NCI-H2107 (cell line): Measurements from ENCODE around the gene LAMTOR4.

Experiments
- DNase-seq: peaks from one replicate; lab custom pipeline; 2025; lab: John Stamatoyannopoulos, UW

Gene LAMTOR4

DNA sequence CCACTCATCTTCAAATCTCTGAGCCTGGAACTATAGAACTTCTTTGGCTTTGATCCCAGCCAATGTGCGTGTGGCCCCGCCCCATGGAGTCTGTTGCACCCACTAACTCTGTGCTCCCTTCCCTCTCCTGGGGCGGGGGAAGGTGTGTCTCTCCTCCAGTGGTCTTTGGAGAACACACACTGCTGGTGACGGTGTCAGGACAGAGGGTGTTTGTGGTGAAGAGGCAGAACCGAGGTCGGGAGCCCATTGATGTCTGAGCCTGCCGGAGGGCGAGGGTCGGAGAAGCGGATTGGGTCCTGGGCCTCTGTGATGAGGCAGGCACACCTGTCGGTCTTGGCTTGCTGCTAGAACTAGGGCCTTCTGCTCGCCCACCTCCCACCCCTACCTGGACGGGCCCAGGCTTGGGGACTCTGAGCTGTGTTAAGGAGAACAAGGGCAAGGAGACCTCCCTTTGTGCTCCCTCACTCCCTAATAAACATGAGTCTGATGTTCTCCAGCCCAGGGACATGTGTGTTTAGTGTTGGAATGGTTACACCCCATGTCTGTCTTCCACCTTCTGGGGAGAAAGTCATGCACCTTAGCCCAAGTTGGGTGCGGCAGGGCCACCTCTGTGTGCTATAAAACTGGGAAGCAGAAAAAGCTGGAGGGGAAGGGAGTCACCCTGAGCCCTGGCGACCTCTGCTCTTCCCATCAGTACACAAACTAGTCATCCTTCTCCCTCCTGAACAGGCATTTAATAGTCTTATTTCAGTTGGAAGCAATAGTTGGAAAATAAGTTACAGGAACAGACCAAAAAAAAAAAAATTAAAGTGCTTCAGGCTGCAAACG is 5.2 kb downstream of the LAMTOR4 start:
- DNase-seq: no peak

DNA sequence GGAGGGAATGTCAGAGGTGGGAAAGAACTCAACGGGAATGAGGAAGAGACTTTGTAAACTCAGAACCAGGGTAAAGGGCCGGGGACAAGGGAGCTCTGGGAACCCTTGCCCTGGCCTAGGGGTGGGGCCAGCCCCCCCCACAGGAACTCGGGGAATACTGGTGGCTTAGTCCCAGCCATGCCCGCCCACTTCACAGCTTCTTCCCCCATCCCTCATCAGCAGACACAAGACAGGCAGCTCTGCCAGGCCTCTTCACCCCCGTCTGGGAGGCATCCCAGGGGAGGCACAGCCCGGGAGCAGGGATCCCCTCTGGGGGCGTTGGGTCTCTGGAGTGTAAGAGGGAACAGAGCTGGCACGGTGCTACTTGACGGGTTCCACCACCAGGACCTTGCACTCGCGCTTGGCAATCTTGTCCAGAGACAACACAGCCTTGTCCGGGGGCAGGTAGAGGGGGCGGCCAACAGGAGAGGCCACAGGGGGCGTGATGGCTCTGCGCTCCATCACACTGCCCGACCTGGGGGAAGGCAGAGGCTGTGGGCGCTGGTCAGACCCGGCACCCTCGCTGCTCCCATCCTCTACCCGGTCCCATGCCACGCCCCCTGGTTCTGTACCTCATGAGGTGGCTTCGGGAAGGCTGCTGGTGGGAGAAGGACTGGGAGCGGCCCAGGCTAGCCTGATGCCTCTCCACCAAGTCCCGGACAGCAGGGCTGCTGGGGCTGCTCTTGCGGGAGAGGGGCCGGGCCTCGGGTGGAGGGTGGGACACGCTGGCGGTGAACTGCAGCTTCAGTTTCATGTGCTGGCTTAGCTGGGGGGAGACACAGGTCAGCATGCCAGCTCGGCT is 6.2 kb downstream of the LAMTOR4 start:
- DNase-seq: no peak

DNA sequence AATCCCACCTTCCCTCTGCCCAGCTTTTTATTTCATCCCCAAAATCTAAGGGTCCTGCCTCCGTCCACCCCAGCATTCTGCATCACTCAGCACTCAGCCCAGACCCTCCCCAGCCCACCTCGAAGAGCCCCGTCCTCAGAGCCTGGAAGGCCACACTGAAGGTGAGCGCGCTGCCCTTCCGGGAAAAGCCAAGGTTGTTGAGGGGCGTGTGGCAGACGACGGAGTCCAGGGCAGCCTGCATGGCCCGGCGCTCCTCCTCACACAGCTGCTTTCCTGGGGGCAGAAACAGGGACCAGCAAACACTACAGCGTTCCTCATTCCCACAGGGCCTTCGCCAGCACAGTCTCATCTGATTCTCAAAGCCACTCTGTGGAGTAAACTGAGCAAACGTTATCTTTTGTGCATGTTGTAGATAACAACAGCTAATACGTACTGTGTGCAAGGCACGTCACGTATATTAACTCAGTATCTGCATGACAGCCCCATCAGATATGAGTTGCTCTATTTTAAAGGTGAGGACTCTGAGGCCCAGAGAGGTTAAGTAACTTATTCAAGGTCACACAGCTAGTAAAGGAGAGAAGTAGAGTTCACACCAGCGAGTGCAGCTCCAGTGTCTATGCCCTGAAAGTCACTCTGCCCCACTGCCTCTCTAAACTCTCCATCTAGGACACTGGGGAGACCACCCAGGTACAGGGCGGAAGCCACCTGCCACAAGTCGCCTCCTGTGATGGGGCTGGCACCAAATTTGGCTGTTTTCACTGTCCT is 7.0 kb downstream of the LAMTOR4 start:
- no peak for DNase-seq

DNA sequence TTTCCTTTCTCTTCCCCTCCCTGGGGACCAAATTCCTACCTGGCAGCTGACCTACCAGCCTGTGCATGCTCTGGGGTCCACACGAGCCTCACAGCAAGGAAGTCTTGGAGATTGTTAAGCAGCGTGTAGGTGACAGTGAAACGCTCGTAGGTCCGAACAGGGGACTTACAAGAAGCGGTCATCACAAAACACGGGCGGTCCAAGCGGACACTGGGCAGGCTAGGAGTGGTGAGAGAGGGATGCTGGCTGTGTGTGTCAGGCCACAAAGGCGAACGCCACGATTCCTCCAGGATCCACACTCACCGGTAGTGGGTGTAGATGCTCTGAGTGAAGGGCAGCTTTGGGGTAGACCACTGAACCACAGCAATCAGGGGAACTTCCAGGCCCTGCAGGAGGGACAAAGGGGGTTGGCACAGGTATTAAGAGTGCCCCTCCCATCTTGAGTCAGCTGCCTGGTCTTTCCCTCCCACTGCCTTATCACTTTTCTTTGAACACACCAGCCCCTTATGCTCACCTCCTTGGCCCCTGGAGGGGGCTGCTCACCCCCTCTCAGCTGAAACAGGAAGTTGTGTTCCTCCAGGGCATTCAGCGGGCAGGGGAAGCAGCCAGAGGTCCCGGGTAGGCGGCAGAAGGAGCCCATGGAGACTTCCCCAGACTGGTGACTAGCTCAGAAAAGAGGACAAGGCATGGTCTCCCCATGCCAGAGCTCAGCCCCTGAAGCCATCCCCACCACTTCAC is 7.8 kb downstream of the LAMTOR4 start:
- DNase-seq: no peak

DNA sequence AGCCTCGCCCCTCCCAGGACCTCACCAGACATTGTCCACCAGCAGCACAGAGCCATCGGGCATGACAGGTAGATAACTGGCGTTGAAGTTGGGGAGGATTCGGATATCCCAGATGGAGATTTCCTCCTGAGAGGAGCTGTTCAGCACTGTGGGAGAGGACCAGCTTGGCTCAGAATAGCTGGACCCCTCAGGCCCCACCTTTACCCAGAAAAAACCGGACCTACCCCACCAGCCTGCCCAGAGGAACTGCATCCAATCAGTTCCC is 8.3 kb downstream of the LAMTOR4 start:
- DNase-seq: no peak

DNA sequence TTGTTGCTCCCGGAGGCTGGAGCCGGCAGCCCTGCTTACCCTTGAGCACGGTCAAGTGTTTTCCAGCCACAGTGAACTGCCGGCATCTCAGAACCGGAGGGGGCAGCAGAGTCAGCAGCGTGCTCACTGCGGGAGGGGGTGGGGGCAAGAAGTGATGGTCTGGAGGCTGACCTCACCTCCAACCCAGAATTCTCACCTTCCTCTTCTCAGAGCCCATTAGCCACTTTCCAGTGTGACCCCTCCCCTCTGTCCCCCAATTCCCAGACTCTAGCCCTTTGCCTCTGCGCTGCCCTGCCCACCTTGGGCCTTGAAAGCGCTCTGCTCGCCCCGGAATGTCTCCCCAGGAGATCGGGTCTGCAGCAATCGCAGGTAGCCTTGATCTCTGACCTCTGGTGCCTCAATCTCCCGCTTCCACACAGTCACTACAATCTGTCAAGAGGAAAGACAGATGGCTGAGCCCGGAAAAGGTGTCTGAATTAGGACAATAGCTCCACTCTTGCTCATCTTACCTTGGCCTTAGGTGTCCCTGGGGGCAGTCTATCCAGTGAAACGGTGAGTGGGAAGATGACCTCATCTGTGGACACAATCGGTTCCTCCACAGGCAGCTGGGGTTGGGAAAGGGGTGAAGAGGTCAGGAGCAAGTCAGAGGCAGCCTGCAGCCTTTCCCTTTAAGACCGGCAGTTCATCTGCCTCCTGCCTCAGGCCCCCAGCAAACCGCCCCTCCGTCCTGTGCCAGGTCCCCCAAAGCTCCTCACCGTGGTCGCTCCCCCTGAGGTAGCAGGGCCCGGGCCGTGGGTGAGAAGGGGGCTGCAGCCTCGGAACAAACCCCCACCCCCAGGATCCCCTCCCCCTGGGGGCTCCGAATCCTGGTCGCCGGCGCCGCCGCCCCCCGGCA is 8.9 kb downstream of the LAMTOR4 start:
- DNase-seq: no peak

DNA sequence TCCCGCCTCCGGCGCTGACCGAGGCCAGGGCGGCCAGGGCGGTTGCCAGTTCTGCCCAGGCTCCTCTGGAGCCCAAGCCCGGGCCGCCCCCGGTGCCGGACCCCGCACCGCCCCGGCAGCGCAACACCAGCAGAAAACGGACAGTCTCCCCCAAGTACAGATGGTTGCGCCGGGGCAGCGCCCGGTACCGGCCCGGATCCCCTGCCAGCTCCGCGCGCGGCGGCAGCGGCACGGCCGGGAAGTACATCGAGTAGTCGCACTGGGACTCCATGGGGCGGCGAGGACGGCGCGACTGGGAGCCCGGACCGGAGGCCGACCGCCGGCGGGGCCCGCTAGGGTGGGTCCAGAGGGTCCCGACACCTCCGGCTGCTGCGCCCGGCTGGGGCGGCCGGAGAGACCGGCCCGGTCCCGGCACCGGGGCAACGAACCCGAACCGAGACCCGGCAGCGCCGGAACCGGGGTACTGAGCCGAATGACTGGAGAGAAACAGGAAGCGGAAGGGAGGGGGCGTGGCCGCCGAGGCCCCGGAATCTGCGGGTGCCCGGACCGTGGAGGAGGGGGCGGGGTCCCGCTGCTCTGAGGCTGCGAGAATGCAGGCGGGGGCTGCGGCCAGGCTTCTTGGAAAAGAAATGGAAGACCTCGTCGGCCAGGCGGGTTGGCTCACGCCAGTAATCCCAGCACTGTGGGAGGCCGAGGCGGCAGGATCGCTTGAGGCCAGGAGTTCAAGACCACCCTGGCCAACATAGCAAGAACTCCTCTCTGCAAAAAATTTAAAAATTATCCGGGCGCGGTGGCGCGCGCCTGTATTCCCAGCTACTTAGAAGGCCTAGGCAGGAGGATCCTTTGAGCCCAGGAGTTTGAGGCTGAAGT is 9.7 kb downstream of the LAMTOR4 start, which contains the start of gene TRAPPC14:
TSS of gene TRAPPC14 (minus strand) at position 495 of the 870 bp plus-strand sequence. CDS start at position 271, 224 bp downstream.
- peak; percentile 46 for DNase-seq

DNA sequence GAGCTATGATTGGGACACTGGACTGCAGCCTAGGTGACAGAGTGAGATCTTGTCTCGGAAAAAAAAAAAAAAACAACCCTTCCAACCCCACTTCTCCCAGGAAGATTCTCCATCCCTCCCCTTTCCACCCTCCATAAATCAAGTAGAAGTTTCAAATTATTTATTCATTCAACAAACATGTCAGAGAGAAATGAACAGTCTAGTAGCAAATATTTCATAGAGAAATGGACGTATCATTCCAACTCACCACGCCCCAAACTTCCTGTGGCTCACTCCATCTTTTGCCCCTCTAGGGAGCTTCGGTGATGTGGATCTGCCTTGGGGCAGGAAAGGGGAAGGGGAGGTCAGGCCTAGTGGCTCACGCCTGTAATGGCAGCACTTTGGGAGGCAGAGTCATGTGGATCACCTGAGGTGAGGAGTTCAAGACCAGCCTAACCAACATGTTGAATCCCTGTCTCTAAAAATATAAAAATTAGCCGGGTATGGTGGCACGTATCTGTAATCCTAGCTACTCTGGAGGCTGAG is 10.4 kb downstream of the LAMTOR4 start:
- no peak for DNase-seq

DNA sequence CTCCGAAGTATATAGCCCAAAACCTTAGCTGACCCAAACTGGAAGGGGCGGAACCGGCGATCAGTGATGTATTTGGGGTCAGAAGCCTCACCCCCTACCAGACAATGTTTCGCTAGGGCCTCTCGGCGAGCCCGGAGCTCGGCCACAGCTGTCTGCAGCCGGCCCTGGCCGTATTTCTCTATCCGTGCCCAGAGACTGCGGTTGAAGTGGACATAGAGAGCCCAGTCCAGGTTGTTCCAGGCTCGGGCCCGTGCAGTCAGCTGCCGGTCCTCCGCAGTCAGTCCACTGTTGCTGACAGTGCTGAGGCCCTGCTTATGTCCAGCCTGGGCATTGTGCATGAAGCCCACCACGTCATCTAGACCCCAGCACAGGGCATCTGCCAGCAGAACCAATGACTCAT is 11.3 kb downstream of the LAMTOR4 start:
- DNase-seq: no peak

DNA sequence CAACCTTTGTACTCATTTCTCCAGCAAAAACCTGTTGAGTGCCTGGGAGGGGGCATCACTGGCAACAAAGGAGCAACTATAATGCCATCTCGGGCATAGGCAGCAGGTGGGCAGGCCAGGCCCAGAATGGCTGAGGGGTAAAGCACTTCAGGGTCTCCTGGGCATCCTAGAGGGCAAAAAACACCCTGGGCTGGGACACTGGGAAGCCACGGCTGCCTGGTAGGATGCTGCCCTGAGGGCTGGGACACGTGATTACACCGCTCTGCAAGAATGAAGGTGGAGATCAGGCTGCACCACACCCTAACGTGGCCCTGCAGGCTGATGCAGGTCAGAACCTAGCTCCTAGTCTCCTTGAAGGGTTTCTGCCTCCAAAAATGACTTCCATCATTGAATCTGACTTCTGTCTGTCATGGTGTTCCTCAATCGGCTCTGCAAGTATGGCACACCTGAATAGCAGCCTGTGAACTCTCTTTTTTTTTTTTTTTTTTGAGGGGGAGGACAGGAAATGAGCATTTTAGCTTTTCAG is 14.4 kb downstream of the LAMTOR4 start:
- no peak for DNase-seq

DNA sequence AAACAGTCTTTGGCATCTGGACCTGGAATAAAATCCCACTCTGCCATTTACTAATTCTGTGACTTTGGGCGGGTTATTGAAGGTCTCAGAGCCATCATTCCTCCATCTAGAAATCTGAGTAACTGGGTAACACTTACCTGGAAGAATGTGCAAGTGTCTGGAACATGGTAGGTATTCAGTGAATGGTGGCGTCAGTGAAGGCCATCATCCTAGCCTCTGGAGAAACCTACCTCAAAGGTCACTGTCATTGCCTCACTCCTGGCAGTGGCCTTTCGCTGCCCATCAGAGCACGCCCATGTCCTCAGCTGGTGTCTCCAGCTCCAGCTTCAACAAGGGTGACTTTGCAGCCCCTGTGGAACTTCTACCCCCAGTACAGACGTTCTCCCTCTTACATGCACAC is 15.2 kb downstream of the LAMTOR4 start:
- DNase-seq: no peak

DNA sequence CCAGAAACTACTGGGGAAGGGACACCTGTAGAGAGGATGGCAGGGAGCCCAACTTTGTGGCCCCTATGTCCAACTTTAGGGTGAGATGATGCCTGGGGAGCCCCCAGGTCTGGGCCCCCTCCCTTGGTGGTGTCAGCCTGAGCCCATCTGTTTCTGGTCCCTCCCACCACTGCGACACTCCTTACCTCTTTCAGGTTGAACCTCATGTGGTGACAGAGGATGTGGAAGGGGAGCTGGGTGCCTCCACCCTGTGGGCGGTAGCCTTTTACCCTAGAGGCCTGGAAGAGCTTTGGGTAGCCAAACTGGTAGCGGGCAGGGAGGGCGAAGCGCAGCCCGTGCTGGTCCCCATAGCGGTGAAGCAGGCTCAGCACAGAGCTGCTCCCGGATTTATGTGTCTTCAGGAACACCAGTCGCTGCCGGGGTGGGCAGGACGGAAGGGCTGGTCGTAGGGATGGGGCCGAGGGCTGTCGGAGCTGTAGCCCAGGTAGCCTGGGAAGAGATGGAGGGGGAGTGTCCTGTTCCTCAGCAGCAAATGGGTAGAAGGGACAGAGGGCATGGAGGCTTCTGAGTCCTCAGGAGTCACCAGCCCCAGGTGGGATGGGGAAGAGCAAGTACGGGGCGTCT is 17.7 kb downstream of the LAMTOR4 start:
- DNase-seq: no peak

DNA sequence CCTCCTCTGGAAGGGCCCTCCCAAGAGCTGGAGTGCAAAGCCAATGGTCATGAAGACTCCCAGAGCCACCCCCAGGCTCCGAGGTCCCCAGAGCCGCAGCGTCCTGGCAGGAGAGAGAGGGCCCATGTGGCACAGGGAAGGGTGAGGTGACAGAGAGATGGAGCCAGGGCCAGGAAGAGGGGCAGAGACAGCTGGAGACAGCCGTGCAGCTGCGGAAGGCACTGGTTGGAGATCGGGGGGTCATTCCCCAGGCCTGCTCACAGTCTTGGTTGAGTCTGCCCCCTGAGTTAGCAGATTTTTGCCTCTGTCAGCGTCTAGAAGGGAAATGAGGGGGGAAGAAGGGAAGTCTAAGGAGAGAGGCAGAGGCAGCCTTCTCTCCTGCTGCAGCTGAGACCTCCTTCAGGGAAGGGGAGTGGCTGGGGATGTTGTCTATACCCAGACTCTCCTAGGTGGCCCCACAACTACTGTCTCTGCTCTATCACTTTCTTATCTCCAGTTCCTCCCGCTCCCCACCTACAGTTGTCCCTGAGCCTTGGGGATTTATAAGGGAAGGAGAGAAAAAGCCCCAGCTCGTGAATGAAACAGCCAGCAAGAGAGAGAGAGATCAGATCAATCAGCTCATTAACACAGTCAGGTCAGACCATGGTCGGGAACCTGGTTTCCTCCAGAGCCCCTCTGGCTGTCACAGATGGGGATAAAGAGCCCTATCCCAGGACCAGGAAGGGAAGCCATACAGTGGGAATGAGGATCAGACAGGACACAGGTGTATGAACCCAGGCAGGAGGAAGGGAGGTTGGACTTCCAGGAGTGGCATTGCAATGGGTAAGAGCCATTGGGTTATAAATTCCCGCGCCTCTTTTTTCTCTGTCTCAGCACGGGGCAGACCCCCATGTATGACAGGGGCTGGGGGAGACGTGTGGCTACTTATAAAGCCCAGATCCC is 18.5 kb downstream of the LAMTOR4 start:
- no peak for DNase-seq

DNA sequence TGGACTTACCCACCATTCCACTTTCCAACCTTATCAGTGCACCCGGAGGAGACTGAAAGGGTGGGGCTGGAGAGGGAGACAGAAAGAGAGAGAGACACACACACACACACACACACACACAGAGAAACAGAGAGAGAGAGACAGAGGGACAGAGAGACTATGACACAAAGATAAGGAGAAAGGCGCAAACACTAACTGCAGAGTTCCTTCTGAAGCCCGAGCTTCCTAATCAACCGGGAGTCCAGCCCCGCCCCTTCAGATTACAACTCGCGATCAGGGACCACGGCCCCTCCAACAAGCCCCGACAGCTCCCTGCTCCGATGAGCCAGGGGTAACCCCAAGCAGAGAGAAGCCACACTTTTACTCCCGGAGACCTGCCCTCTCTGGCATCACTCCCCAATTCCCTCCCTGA is 19.2 kb downstream of the LAMTOR4 start:
- no peak for DNase-seq

DNA sequence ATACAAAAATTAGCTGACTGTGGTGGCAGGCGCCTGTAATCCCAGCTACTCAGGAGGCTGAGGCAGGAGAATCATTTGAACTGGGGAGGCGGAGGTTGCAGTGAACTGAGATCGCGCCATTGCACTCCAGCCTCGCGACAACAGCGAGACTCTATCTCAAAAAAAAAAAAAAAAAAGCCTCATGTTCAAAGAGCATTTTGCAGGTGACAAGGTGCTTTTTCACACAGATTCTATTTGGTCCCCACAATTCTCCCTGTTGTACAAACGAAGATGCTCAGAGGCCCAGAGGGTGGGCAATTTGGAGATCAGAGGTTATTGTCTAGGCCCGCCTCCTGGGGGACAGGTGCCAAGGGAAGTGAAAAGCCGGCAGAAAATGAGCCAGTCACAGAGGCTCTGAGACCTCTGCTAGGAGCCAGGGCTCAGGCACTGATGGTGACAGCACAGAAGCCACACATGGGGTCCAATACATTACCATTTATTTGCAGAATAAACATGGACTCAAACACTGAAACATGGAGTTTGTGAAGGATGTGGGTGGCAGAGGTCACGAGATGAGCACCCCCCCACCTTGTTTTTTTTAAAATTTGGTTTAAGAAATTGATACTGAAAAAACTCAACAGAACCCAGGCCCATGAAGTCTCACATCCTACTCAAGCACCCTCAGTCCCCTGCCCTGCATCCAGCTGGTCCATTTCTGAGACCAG is 20.6 kb downstream of the LAMTOR4 start:
- DNase-seq: no peak

DNA sequence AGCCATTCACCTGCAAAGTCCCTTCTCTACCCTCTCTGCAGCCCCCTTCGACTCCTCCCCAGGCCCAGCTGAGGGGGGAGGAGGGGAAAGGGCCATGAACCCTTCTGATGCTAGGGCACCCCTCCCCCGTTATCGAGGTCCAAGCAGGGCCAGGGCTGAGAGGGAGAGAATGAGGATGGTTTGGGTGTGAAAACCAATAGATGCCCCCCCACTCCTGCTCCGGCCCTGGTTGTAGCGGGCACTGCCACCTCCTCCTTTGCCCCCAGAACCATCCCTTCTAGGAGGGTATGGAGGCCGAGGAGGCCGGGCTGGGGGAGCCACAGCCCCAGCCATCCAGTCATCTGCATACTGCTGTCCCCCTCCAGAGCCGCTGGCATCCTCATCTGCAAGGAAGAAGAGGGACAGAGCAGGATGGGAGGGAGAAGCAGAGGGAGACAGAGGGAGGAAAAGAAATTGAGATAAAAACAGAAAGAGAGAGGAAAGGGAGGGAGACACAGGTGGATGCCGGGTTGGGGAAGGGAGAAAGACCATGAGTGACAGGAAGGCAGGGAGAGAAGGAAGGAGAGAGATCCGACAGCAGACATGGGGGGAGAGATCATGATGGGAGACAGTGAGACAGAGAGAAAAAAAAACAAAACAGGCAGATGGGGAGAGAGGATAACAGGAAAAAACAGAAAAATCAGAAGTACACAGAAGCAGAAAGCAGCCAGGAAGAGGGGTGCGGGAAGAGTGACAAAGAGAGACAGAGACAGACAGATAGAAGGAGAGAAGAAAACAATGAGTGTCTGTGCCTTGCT is 21.6 kb downstream of the LAMTOR4 start:
- DNase-seq: no peak
